ENCODE data around the gene CNTN4.
"Not testable (repeated sequence)": the region's sequence is repeated elsewhere in the genome, so short reads cannot be mapped to it uniquely, and the experiment has no call there.

Gene CNTN4

GRCh38 chr3:2098398-2099027 is at the start of gene CNTN4:
TSS of gene CNTN4 (plus strand) at chr3:2098866.
- no peak within 1 kb of the TSS for H3K4me3 ChIP-seq (replicated peaks in 1 of 2; ENCODE audit: low read depth in 2 of 2, low read length in 2 of 2)
- no peak for TF ChIP-seq CTCF (IDR thresholded peaks at IDR 0.05; ENCODE audit: low read depth, low read length)
- peak in 1 of 2 donors; percentile 3 for DNase-seq (ENCODE audit: low read depth in 2 of 2)

GRCh38 chr3:2061360-2061759 is 37.3 kb upstream of the CNTN4 start:
- no peak for DNase-seq (ENCODE audit: low read depth in 2 of 2)
- no peak for TF ChIP-seq CTCF (IDR thresholded peaks at IDR 0.05; ENCODE audit: low read depth, low read length)
- H3K4me3 ChIP-seq (replicated peaks in 1 of 2; ENCODE audit: low read depth in 2 of 2, low read length in 2 of 2) = no peak overlapping the region

- TF ChIP-seq CTCF (IDR thresholded peaks at IDR 0.05; ENCODE audit: low read depth, low read length) = no peak
- no peak for DNase-seq (ENCODE audit: low read depth in 2 of 2)
- no peak overlapping the region for H3K4me3 ChIP-seq (replicated peaks in 1 of 2; ENCODE audit: low read depth in 2 of 2, low read length in 2 of 2)
Observed at GRCh38 chr3:2071531-2071930, 27.1 kb upstream of the CNTN4 start.

GRCh38 chr3:2078821-2079220 is 19.8 kb upstream of the CNTN4 start:
- TF ChIP-seq CTCF (IDR thresholded peaks at IDR 0.05; ENCODE audit: low read depth, low read length) = no peak
- no peak for DNase-seq (ENCODE audit: low read depth in 2 of 2)
- no peak overlapping the region for H3K4me3 ChIP-seq (replicated peaks in 1 of 2; ENCODE audit: low read depth in 2 of 2, low read length in 2 of 2)

- no peak for DNase-seq (ENCODE audit: low read depth in 2 of 2)
- TF ChIP-seq CTCF (IDR thresholded peaks at IDR 0.05; ENCODE audit: low read depth, low read length) = no peak
- no peak overlapping the region for H3K4me3 ChIP-seq (replicated peaks in 1 of 2; ENCODE audit: low read depth in 2 of 2, low read length in 2 of 2)
Observed at GRCh38 chr3:2082871-2083480, 15.7 kb upstream of the CNTN4 start.

GRCh38 chr3:2083558-2083957 is 15.1 kb upstream of the CNTN4 start:
- DNase-seq (ENCODE audit: low read depth in 2 of 2) = not testable (repeated sequence)

GRCh38 chr3:2090095-2090911 is 8.4 kb upstream of the CNTN4 start:
- TF ChIP-seq CTCF (IDR thresholded peaks at IDR 0.05; ENCODE audit: low read depth, low read length) = no peak
- H3K4me3 ChIP-seq (replicated peaks in 1 of 2; ENCODE audit: low read depth in 2 of 2, low read length in 2 of 2) = no peak overlapping the region
- DNase-seq (ENCODE audit: low read depth in 2 of 2) = no peak

More at GRCh38 chr3:2083558-2083957, 15.1 kb upstream of the CNTN4 start:
- H3K4me3 ChIP-seq (replicated peaks in 1 of 2; ENCODE audit: low read depth in 2 of 2, low read length in 2 of 2) = not testable (repeated sequence)

All from cardiac fibroblast (primary cell).